Activated CD8-positive, alpha-beta T cell treated with anti-CD3 and anti-CD28 coated beads, Interleukin-2, amount 10 ng/mL, durations not matched to agents 7 days and 5 days (primary cell): ENCODE results near the gene TRAFD1. TPM values are rescaled to one million over a fixed set of nuclear protein-coding genes. Genes with fewer than 3 reads are reported as not detected.

ENCODE experiments used
- ATAC-seq: fragments of 150-1000 bp; cut with Tn5 transposase; one replicate; pipeline ENCODE4 v1.10.0; 2021; ENCODE audit warnings: moderate library complexity
- CTCF ChIA-PET: fragments of 350-600 bp; sonication (Branson Sonifier 250); formaldehyde crosslinking; loops from one replicate; lab custom pipeline; 2021; ENCODE audit warnings: antibody characterized with exemption; lab: Charles Lee
- POLR2A ChIA-PET: fragments of 350-600 bp; sonication (Branson Sonifier 250); formaldehyde crosslinking; loops from one replicate; lab custom pipeline; 2021; ENCODE audit warnings: antibody characterized with exemption; lab: Charles Lee
- DNase-seq: peaks from one replicate; pipeline ENCODE4 v3.0.0-alpha.2; 2020
- H3K27ac Mint-ChIP-seq: one replicate; pipeline ENCODE4 v1.8.0; 2021; ENCODE audit warnings: mild to moderate bottlenecking, mixed read lengths
- H3K27me3 Mint-ChIP-seq: one replicate; pipeline ENCODE4 v1.8.0; 2021; ENCODE audit warnings: low read depth, mixed read lengths
- H3K36me3 Mint-ChIP-seq: one replicate; pipeline ENCODE4 v1.8.0; 2021; ENCODE audit warnings: low read depth, mixed read lengths
- H3K4me1 Mint-ChIP-seq: one replicate; pipeline ENCODE4 v1.8.0; 2021; ENCODE audit warnings: low read depth, mixed read lengths
- H3K4me3 Mint-ChIP-seq: one replicate; pipeline ENCODE4 v1.8.0; 2021; ENCODE audit warnings: mild to moderate bottlenecking, mixed read lengths
- H3K9me3 Mint-ChIP-seq: one replicate; pipeline ENCODE4 v1.8.0; 2022; ENCODE audit warnings: mixed read lengths; ENCODE audit not compliant: insufficient read depth
- total RNA-seq, 2 experiments: library from RNA; stranded (reverse); gene quantifications; one replicate each; pipeline ENCODE4 v1.2.3, GENCODE V29; 2021

The TRAFD1 gene
- total RNA-seq, 2 experiments from 2014 or later: 54.6 to 55.9 TPM

GRCh38 chr12:112116232-112117060 lies 8.9 kb upstream of the TRAFD1 start:
- POLR2A ChIA-PET: interaction anchor here (11.2 kb wide), 1 partner anchor 9 kb away, joined by 146 read pairs; the partner anchor contains the start of gene TRAFD1
- Mint-ChIP-seq H3K4me3 (peak overlapping the region; percentile 36), H3K4me1 (peaks cover 13% of the 10 kb centered on the region), H3K27ac (peak overlapping the region; percentile 72), H3K27me3 (peaks cover 7% of the 10 kb centered on the region), H3K36me3 (no peaks in the 10 kb centered on the region), H3K9me3 (no peaks in the 10 kb centered on the region)
- DNase-seq (peak; percentile 44), ATAC-seq (peak; percentile 83)
- CTCF ChIA-PET: no interaction called here

- peaks cover 13% of the 10 kb centered on the region for H3K4me1 Mint-ChIP-seq
- no peaks in the 10 kb centered on the region for H3K36me3 Mint-ChIP-seq
- DNase-seq (no peak), ATAC-seq (no peak)
- ChIA-PET POLR2A (interaction anchor here (11.2 kb wide), 1 partner anchor 7 kb away, joined by 146 read pairs; the partner anchor contains the start of gene TRAFD1), CTCF (no interaction called here)
- H3K27me3 Mint-ChIP-seq: peaks cover 13% of the 10 kb centered on the region
- H3K9me3 Mint-ChIP-seq: no peaks in the 10 kb centered on the region
- H3K4me3 Mint-ChIP-seq: no peak overlapping the region
- H3K27ac Mint-ChIP-seq: no peak overlapping the region
Measured at GRCh38 chr12:112117685-112118084, 7.7 kb upstream of the TRAFD1 start.

- CTCF ChIA-PET: interaction anchor here (2.4 kb wide), 1 partner anchor 12 kb away, joined by 9 read pairs; no protein-coding TSS in a partner anchor
- H3K27me3 Mint-ChIP-seq: peaks cover 17% of the 10 kb centered on the region
- peaks cover 6% of the 10 kb centered on the region for H3K36me3 Mint-ChIP-seq
- H3K4me1 Mint-ChIP-seq: peaks cover 17% of the 10 kb centered on the region
- POLR2A ChIA-PET: interaction anchor here (0.8 to 5.5 kb wide), 3 partner anchors 10 to 108 kb away, joined by 3 to 146 read pairs (median 6); partner anchors contain the start of gene NAA25
- DNase-seq (no peak), ATAC-seq (no peak)
- no peak overlapping the region for H3K4me3 Mint-ChIP-seq
- no peak overlapping the region for H3K27ac Mint-ChIP-seq
- no peaks in the 10 kb centered on the region for H3K9me3 Mint-ChIP-seq
Measured at GRCh38 chr12:112121780-112122565, 3.4 kb upstream of the TRAFD1 start.

- DNase-seq (no peak), ATAC-seq (no peak)
- Mint-ChIP-seq H3K27me3 (peaks cover 17% of the 10 kb centered on the region), H3K9me3 (no peaks in the 10 kb centered on the region), H3K36me3 (peaks cover 8% of the 10 kb centered on the region), H3K27ac (no peak overlapping the region), H3K4me3 (no peak overlapping the region), H3K4me1 (peaks cover 24% of the 10 kb centered on the region)
- POLR2A ChIA-PET: interaction anchor here (5.5 kb wide), 1 partner anchor 11 kb away, joined by 146 read pairs; the partner anchor contains the start of gene NAA25
- CTCF ChIA-PET: interaction anchor here (1.0 to 2.4 kb wide), 2 partner anchors 9 to 14 kb away, joined by 3 to 9 read pairs; no protein-coding TSS in a partner anchor
Measured at GRCh38 chr12:112122823-112123690, 2.3 kb upstream of the TRAFD1 start.

GRCh38 chr12:112124918-112125249 lies 476 bp upstream of the TRAFD1 start:
- H3K27me3 Mint-ChIP-seq: peaks cover 15% of the 10 kb centered on the region
- peak overlapping the region; percentile 27 for H3K4me3 Mint-ChIP-seq
- POLR2A ChIA-PET: interaction anchor here (0.6 to 5.5 kb wide), 15 partner anchors 13 to 283 kb away, joined by 3 to 146 read pairs (median 3); partner anchors contain the start of genes MAPKAPK5 and NAA25
- peaks cover 15% of the 10 kb centered on the region for H3K36me3 Mint-ChIP-seq
- CTCF ChIA-PET: interaction anchor here (0.8 to 3.4 kb wide), 4 partner anchors 8 to 111 kb away, joined by 3 to 19 read pairs (median 4); partner anchors contain the start of genes ERP29, NAA25 and TMEM116
- ATAC-seq (no peak), DNase-seq (no peak)
- H3K9me3 Mint-ChIP-seq: no peaks in the 10 kb centered on the region
- no peak overlapping the region for H3K27ac Mint-ChIP-seq
- H3K4me1 Mint-ChIP-seq: peaks cover 38% of the 10 kb centered on the region

- H3K27me3 Mint-ChIP-seq: peaks cover 10% of the 10 kb centered on the region
- POLR2A ChIA-PET: interaction anchor here (0.5 to 5.5 kb wide), 11 partner anchors 13 to 1451 kb away, joined by 3 to 146 read pairs (median 6); partner anchors contain the start of genes ERP29, NAA25 and TMEM116
- no peak for DNase-seq
- ATAC-seq: no peak
- peak overlapping the region; percentile 89 for H3K4me3 Mint-ChIP-seq
- peaks cover 40% of the 10 kb centered on the region for H3K4me1 Mint-ChIP-seq
- CTCF ChIA-PET: interaction anchor here (0.8 to 3.4 kb wide), 4 partner anchors 17 to 262 kb away, joined by 3 to 19 read pairs (median 4); partner anchors contain the start of genes ERP29, NAA25 and TMEM116
- peaks cover 19% of the 10 kb centered on the region for H3K36me3 Mint-ChIP-seq
- H3K27ac Mint-ChIP-seq: peak overlapping the region; percentile 74
- no peaks in the 10 kb centered on the region for H3K9me3 Mint-ChIP-seq
Measured at GRCh38 chr12:112126000-112126438, 659 bp downstream of the TRAFD1 start.

- CTCF ChIA-PET: interaction anchor here (1.2 to 3.4 kb wide), 2 partner anchors 17 to 261 kb away, joined by 4 to 19 read pairs; partner anchors contain the start of gene NAA25
- peaks cover 49% of the 10 kb centered on the region for H3K4me1 Mint-ChIP-seq
Measured at GRCh38 chr12:112126911-112127310, 1.6 kb downstream of the TRAFD1 start.

GRCh38 chr12:112130441-112130998 lies 5.2 kb downstream of the TRAFD1 start:
- Mint-ChIP-seq H3K4me1 (peaks cover 55% of the 10 kb centered on the region), H3K27ac (peak overlapping the region; percentile 87), H3K36me3 (peaks cover 40% of the 10 kb centered on the region), H3K4me3 (peak overlapping the region; percentile 56), H3K27me3 (no peaks in the 10 kb centered on the region), H3K9me3 (no peaks in the 10 kb centered on the region)
- peak; percentile 61 for ATAC-seq
- ChIA-PET POLR2A (interaction anchor here (0.6 to 4.3 kb wide), 10 partner anchors 17 to 1545 kb away, joined by 3 to 51 read pairs (median 3); partner anchors contain the start of genes ERP29, NAA25, PTPN11 and TMEM116), CTCF (interaction anchor here (0.9 to 4.0 kb wide), 12 partner anchors 9 to 289 kb away, joined by 3 to 21 read pairs (median 4); partner anchors contain the start of genes ERP29, MAPKAPK5, NAA25 and TMEM116)
- no peak for DNase-seq

More at GRCh38 chr12:112126911-112127310, 1.6 kb downstream of the TRAFD1 start:
- peak overlapping the region; percentile 74 for H3K27ac Mint-ChIP-seq
- H3K27me3 Mint-ChIP-seq: peaks cover 8% of the 10 kb centered on the region
- POLR2A ChIA-PET: interaction anchor here (1.3 to 5.5 kb wide), 3 partner anchors 15 to 114 kb away, joined by 6 to 146 read pairs (median 7); partner anchors contain the start of genes ERP29, NAA25 and TMEM116
- peak overlapping the region; percentile 89 for H3K4me3 Mint-ChIP-seq
- H3K9me3 Mint-ChIP-seq: no peaks in the 10 kb centered on the region
- DNase-seq: no peak
- no peak for ATAC-seq
- peaks cover 24% of the 10 kb centered on the region for H3K36me3 Mint-ChIP-seq

- peaks cover 50% of the 10 kb centered on the region for H3K4me1 Mint-ChIP-seq
- no peaks in the 10 kb centered on the region for H3K27me3 Mint-ChIP-seq
- H3K9me3 Mint-ChIP-seq: no peaks in the 10 kb centered on the region
- ChIA-PET POLR2A (interaction anchor here (0.6 to 4.3 kb wide), 5 partner anchors 21 to 1262 kb away, joined by 3 to 51 read pairs (median 4); partner anchors contain the start of genes ERP29, NAA25 and TMEM116), CTCF (interaction anchor here (1.0 to 4.0 kb wide), 7 partner anchors 8 to 256 kb away, joined by 3 to 21 read pairs (median 7); partner anchors contain the start of genes ERP29, NAA25 and TMEM116)
- peak overlapping the region; percentile 56 for H3K4me3 Mint-ChIP-seq
- ATAC-seq (no peak), DNase-seq (no peak)
- H3K27ac Mint-ChIP-seq: no peak overlapping the region
- H3K36me3 Mint-ChIP-seq: peaks cover 38% of the 10 kb centered on the region
Measured at GRCh38 chr12:112131686-112132085, 6.3 kb downstream of the TRAFD1 start.
